Right ventricle myocardium inferior (tissue), 1 donor: ENCODE measurements around the gene GRAMD4. TPM values are rescaled to one million over a fixed set of nuclear protein-coding genes. Genes with fewer than 3 reads are reported as not detected.
A peak's percentile ranks its signal among the peaks of the same experiment; 100 is the strongest.

ENCODE experiments used
- ATAC-seq: fragments of 200-7000 bp; cut with Tn5 transposase; one replicate; pipeline ENCODE4 v1.9.1; 2020; ENCODE audit warnings: mild to moderate bottlenecking, moderate library complexity
- DNase-seq: peaks from one replicate; pipeline ENCODE4 v3.0.0; 2021; ENCODE audit errors: missing footprints
- intact Hi-C: fragments of 100-400 bp; cut with DNase I; formaldehyde crosslinking; loops from one replicate; pipeline ENCODE4 v1.11.0; 2022
- total RNA-seq: library from RNA; stranded (reverse); fragmentation: NEBNext Ultra II Directional; extraction: Animal tissue kit (Norgen Biotek cat#: 25700); gene quantifications from one replicate; pipeline ENCODE4 v1.2.1, GENCODE V29; 2021
- donor health status: DM: no; HTN: yes; CAD: no; lungs with severe emphysema.

Gene GRAMD4
- total RNA-seq, 1 donor from 2014 or later = 80.0 TPM

- intact Hi-C loops = no loop called here
- ATAC-seq (no peak), DNase-seq (no peak)
Measured at GRCh38 chr22:46675938-46676337, 55.8 kb downstream of the GRAMD4 start.

- intact Hi-C loops = no loop called here
- ATAC-seq (no peak), DNase-seq (no peak)
Measured at GRCh38 chr22:46676479-46676878, 56.3 kb downstream of the GRAMD4 start.

GRCh38 chr22:46676881-46677280, 56.7 kb downstream of the GRAMD4 start:
- ATAC-seq = no peak
- no peak for DNase-seq
- intact Hi-C loops = no loop called here

- ATAC-seq (no peak), DNase-seq (no peak)
- intact Hi-C loops = no loop called here
Measured at GRCh38 chr22:46677323-46678002, 57.3 kb downstream of the GRAMD4 start.

- ATAC-seq = no peak
Measured at GRCh38 chr22:46678003-46678657, 57.9 kb downstream of the GRAMD4 start.

GRCh38 chr22:46678785-46679700, 58.9 kb downstream of the GRAMD4 start:
- ATAC-seq (no peak), DNase-seq (no peak)
- intact Hi-C loops = no loop called here

More at GRCh38 chr22:46678003-46678657, 57.9 kb downstream of the GRAMD4 start:
- intact Hi-C loops = no loop called here
- no peak for DNase-seq

- ATAC-seq = no peak
- no peak for DNase-seq
- intact Hi-C loops = no loop called here
Measured at GRCh38 chr22:46679706-46680269, 59.6 kb downstream of the GRAMD4 start.

GRCh38 chr22:46681010-46681409, 60.8 kb downstream of the GRAMD4 start:
- ATAC-seq (no peak), DNase-seq (no peak)
- intact Hi-C loops = no loop called here

GRCh38 chr22:46682011-46682731, 62.0 kb downstream of the GRAMD4 start:
- intact Hi-C loops = no loop called here
- DNase-seq (no peak), ATAC-seq (no peak)

GRCh38 chr22:46684706-46685105, 64.5 kb downstream of the GRAMD4 start:
- ATAC-seq = peak; percentile 65
- DNase-seq = no peak
- intact Hi-C loops = loop anchor here (2.0 to 5.0 kb wide), 4 partner anchors 32 to 122 kb away; no protein-coding TSS in a partner anchor

GRCh38 chr22:46686221-46687047, 66.2 kb downstream of the GRAMD4 start:
- ATAC-seq = peak; percentile 62
- no peak for DNase-seq
- intact Hi-C loops = loop anchor here (2.0 to 5.0 kb wide), 4 partner anchors 34 to 124 kb away; no protein-coding TSS in a partner anchor

- intact Hi-C loops = loop anchor here (2.0 to 5.0 kb wide), 4 partner anchors 35 to 125 kb away; no protein-coding TSS in a partner anchor
- DNase-seq (no peak), ATAC-seq (peak; percentile 9)
Measured at GRCh38 chr22:46687048-46687444, 66.9 kb downstream of the GRAMD4 start.

GRCh38 chr22:46687460-46687859, 67.3 kb downstream of the GRAMD4 start:
- intact Hi-C loops = loop anchor here (2.0 to 5.0 kb wide), 4 partner anchors 35 to 125 kb away; no protein-coding TSS in a partner anchor
- peak; percentile 49 for DNase-seq
- ATAC-seq = no peak

- peak; percentile 29 for ATAC-seq
Measured at GRCh38 chr22:46688949-46689348, 68.8 kb downstream of the GRAMD4 start.

GRCh38 chr22:46690146-46690545, 70.0 kb downstream of the GRAMD4 start:
- peak; percentile 2 for DNase-seq
- intact Hi-C loops = no loop called here
- ATAC-seq = no peak

More at GRCh38 chr22:46688949-46689348, 68.8 kb downstream of the GRAMD4 start:
- DNase-seq = peak; percentile 83
- intact Hi-C loops = loop anchor here (2.0 to 5.0 kb wide), 4 partner anchors 37 to 127 kb away; no protein-coding TSS in a partner anchor

- intact Hi-C loops = no loop called here
- no peak for ATAC-seq
- DNase-seq = peak; percentile 9
Measured at GRCh38 chr22:46691571-46691970, 71.4 kb downstream of the GRAMD4 start.
